HG03039 (cell line): ENCODE data around the gene AZIN2.
A peak's percentile ranks its signal among the peaks of the same experiment; 100 is the strongest.
"Not testable (repeated sequence)": the region's sequence is repeated elsewhere in the genome, so short reads cannot be mapped to it uniquely, and the experiment has no call there.

Experiments used
- ATAC-seq: cut with Tn5 transposase; IDR thresholded peaks from one replicate; pipeline ENCODE4 v1.9.1; 2021; ENCODE audit warnings: mild to moderate bottlenecking, moderate library complexity; ENCODE audit not compliant: unreplicated experiment

The AZIN2 gene

DNA sequence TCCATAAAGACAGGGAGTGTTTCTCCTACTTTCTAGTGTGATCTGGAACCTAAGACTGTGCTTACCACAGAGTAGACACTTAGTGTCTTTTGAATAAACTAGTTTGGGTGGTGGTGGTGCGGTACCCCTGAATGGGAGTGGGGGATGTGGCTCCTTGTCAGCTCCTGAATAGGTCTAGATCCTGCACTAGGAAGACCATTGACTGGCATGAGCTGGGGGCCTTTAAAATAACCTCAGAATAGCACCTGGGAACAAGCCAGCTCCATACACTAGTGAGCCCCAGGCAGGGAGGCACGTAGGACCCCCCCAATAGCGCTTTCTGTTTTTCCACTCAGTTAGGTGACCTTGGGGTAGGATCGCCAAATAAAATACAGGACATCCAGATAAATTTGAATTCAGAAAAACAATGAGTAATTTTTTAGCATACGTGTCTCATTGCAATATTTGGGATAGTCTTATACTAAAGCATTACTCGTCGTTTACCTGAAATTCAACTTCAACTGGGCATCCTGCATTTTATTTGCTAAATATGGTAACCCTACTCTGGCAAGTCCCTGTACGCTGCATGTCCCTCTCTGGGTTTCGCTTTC is 45.6 kb downstream of the AZIN2 start:
- no peak for ATAC-seq

DNA sequence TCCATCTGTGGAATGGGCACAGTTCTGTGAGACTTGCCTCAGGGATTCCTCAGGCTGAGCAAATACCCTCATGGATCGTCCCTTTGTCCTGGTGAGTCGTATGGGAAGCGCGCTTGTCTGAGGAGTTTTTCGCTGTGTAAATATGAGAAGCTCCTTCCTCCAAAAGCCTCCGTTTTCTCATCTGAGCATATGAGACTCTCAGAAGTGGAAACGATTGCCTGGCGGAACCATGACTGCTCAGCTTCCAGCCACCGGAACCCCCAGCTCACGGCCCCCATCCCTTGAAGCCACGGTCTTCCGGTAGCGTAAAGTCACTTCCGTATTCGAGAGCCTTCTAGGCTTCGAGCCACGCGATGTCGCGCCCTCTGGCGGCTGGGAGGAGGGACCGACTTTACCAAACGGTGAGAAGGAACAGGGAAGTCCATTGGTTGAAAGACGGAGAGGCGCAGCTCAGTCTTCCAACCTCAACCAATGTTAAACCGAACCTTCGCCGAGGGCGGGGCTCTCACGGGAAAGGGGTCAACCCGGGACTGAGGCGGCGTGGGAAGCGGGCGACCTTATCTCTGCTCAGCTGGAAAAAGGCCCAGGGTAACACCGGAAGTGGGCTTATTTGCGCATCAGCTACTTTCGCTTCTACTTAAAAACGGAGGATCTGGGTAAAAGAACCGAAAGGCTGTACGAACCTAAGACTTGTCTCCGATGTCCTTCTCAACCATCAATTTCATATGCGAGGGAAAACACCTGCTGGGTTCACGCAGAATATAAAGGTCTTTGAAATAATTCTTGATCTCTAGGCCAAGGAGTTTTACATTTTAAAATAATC is 46.3 kb downstream of the AZIN2 start:
- ATAC-seq: peak; percentile 90

DNA sequence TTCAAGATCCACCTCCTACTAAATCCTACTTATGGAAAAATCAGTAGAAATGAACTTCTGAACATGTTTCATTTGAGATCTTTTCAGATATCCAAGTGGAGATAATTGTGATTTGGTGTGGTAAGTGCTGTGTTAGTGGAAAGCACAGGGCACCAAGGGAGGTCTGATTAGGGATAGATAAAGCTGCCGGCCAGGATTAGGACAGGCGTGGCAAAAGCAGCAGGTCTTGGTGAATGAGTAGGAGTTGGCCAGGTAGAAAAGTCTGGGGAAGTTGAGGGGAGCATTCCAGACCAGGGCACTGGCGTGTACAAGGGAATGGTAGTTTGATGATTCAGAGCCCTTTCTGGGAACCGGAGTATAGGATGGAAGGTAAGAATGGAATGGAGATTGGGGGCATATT is 47.8 kb downstream of the AZIN2 start:
- no peak for ATAC-seq

DNA sequence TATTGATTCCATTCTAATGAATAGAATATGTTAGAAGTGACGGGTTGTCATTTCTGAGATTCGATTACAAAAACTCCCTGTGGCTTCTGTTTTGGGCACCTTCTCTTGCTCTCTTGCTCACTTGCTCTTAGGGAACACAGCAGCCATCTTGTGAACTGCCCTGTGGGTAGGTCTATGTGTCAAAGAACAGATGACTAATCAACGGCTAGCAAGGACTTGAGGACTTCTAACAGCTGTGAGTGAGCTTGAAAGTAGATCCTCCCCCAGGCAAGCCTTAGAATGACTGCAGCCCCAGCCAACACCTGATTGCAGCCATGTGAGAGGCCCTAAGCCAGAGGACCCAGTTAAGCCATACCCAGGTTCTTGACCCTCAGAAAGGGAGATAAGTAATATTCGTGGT is 49.3 kb downstream of the AZIN2 start:
- no peak for ATAC-seq

DNA sequence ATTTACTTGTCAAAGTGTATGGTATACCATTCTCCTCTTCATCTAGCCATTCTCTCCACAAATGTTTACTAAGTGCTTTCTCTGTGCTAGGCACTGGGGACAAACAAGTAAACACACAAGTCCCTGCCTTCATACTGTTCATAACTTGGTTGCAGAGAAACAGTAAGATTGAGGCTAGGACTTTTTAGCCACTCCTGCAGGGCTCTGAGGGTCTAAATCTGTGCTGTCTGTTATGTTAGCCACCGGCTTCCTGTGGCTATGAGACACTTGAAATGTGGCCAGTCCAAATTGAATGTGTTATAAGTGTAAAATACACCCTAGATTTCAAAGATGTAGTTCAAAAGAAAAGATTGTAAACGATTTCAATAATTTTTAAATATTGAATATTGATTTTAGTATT is 50.2 kb downstream of the AZIN2 start:
- ATAC-seq: no peak

DNA sequence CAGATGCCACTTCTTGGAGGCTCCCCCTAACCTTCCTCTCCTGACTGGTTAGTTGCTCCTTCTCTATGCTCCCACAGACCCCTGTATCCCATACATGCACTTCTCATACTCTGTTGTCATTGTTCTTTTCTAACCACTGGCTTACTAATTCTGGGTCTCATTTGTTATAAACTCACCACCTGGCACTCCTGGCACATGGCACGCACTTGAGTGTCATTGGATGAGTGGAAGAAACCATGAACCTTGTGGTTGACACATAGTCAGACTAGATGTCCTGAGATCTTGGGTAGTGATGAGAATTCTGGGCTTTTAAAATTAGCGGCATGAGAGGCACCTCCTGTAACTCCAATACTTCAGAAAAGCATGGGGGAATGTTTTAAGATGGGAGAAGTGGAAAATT is 51.6 kb downstream of the AZIN2 start:
- no peak for ATAC-seq

DNA sequence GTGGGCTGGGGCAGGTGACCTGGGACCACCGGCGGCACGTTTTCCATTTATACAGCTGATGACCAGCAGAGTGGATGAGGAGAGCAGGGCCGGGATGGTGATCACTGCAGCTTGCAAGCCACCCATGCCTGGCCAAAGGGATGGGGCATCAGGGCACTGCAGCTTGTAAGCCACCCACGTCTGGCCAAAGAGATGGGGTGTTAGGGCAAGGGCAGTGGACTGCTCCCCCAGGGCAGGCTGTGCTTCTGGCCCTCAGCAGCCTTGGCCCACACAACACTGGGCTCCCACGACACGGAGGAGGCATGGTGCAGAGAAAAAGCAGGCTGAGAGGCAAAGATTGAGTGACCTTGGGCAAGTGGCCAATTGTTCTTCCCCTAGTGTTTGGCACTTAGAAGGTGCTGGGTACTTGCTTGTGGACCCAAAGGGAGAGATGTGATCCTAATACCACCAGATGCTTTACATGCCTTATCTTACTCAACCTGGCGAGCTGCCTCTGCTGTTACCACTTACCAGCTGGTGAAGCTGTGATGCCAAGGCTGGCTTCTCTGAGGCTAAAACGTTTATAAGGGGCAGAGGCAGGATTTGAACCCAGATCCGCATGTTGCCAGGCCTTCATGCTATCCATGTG is 52.6 kb downstream of the AZIN2 start:
- ATAC-seq: no peak

DNA sequence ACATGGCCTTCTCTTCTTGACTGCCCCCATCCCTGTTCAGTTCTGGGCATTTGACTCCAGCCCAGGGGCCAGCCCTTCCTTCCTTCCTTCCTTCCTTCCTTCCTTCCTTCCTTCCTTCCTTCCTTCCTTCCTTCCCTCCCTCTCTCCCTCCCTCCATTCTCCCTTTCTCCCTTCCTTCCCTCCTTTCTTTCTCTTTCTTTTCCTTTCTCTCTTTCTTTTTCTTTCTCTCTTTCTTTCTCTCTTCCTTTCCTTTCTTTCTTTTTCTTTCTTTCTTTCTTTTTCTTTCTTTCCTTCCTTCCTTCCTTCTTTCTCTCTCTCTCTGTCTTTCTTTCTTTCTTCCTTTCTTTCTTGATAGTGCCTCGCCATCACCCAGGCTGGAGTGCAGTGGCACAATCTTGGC is 55.1 kb downstream of the AZIN2 start:
- not testable (repeated sequence) for ATAC-seq

DNA sequence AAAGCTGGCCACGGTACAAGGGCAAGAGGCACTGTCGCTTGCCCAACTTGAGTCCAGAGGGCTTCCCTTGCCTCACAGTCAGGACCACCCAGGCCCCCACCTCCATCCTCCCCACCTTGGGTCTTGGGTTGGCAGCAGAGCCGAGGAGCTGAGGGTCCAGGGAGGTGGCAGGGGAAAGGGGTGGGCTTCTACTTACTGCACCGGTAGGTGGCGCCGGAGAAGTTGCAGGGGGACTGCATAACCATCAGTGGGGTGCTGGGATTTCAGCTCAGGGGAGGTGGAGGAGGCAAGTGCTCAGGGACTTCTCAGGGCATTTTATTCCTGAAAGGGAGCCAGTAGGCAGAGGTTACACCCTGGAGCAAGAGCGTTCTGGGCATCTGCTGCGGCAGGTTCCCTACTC is 56.8 kb downstream of the AZIN2 start:
- no peak for ATAC-seq

DNA sequence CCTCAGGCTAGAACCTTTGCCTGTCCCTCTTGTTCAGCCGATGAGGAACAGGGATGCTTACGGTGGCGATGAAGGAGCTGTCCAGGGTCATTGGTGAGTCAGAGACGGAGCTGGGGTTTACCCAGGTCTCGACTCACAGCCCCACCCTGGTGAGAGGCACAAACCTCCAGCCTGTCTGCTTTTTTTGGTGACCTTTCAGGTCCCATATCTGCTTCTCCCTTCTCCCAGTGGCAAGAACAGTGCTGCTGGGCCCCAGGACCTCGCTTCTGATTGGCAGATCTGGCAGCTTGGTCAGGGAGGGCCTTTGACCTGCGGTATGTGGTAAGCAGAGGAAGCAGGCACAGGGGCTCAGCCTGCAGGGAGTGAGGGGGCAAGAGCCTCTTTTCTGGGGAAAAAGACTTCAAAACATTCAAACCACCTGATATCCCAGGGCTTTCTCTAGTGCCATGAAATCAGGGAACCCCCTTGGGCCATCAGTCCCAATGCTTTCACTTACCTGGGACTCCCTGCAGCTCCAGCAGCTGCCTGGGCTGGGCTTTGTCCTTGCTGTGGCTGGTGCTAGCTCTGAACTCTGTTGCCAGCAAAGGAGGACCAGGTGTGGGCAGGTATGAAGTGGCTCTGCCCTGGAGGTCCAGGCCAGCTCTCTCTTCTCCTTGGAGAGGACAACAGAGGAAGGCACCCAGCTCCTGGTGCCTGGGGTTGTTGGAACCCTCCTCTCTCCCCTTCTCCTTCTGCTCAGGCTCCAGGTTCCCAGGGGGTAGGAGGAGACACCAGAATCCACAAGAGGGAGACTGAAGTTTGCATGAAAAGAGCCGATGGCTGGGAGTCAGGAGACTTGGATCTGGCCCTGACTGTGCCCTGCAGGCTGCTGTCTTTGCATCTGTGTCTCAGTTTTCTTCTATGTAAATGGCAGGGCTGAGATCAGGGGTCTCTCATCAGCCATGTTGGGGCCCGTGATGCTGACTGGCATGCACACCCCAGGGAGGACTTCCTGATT is 59.5 kb downstream of the AZIN2 start:
- ATAC-seq: no peak

DNA sequence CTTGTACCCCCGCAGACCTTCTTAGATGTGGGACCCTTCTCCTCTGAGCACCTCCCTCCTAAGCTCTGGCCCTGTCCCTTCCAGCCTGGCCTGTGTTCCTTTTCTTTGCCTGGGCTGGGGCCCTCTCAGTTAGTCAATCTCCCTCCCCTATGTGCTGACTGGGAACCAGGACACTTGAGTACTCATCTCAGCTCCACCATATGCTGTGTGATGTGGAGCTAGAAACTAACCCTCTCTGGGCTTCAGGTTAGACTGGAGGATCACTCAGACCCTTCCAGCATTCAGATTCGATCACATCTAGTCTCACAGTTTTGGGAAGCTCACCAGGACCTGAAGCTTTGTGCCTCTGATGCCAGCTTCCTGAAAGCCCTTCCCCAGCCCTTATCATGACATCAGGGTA is 60.3 kb downstream of the AZIN2 start:
- no peak for ATAC-seq

DNA sequence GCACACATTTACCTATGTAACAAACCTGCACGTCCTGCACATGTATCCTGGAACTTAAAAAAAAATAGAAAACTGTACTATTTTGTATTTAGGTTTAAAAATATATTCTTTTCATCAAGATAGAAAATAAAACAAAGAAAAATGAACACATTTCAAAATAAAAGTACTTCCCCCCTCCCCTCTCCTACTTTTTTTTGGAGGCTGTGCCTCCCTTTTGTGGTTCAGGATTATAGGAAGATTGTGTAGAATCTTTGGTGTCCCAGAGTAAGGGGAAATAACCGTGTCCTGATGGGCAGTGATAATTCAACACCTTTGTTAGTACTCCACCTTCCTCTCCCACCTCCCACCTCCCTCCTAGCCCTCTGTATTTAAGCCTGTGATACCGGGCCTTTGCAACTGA is 60.8 kb downstream of the AZIN2 start:
- ATAC-seq: no peak

DNA sequence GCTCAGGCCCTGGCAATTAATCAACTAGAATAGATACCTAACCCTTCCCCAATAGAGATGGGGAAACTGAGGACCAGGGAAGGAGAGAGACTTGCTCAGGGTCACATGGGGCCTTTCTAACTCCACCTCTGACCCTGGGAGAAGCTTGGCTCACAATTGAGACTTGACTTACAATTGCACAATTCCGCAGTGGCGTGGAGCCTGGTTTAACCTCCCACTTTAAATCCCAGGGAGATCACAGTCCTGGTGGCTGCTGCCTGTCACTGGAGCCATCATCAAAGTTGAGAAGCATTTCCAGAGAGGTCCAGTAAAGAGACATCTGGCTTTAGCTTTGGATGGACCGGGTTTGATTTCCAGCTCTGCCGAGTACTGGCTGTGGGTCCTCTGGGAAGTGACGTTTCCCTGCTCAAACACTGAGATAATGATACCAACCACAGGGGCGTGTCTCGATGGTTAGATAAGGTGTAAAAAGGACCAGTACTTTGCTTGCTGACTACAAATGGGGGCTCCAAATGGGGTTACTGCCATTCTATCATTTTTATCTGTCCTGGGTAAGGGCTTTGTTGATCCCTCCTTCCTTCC is 61.6 kb downstream of the AZIN2 start:
- no peak for ATAC-seq

DNA sequence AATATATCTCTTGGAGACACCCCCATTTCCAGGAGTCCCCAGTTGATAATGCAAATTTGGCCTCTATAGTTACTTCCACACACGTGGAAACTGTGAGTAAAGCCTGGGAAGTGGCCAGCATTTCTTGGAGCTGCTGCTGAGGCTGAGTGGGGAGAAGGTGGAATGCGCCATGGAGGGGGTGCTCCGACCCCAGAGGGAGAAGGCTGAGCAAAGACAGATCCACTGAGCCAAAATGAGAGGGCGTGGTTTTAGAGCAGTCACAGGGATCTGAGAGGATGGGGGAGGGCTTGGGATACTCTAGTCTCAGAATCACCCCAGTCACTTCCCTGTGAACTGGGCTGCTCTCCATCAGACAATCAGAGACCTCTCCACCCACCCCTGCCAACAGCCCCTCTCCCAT is 62.2 kb downstream of the AZIN2 start:
- ATAC-seq: no peak

DNA sequence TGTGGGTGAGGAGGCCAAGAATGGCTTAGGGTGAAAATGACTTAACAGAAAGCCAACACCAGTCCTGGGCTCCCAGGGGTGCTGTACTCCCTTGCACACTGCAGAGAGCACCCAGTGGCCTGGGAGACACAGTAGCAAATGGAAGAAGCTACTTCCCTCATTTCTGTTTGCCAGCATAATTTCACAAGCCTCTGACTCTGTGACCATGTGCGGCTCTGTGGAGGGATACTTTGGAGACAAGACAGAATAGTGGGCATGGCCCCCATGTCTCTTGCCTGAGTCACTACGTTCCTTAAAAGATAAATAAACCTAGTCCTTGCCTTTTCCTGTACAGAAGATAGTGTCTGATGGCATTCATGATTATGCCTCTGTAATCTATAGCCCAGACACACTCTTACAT is 62.7 kb downstream of the AZIN2 start:
- ATAC-seq: no peak

DNA sequence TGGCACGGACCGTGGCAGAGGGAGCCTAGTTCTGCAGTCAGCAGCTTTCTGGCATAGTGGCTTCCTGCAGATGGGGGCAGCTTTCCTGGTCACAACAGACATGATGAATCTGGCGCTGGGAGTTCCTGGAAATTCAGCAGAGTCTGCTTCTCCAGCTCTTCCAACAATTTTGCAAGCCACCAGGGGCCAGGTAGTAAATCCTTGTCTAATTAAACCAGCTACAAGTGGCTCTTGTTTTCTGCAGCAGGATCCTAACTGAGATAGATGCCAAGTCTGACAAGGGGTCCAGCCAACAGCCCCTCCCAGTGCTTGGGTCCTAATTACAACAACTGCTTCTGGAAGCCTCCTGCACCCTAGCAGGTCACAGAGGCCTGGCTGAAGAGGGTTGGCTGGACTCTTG is 65.0 kb downstream of the AZIN2 start:
- ATAC-seq: no peak

DNA sequence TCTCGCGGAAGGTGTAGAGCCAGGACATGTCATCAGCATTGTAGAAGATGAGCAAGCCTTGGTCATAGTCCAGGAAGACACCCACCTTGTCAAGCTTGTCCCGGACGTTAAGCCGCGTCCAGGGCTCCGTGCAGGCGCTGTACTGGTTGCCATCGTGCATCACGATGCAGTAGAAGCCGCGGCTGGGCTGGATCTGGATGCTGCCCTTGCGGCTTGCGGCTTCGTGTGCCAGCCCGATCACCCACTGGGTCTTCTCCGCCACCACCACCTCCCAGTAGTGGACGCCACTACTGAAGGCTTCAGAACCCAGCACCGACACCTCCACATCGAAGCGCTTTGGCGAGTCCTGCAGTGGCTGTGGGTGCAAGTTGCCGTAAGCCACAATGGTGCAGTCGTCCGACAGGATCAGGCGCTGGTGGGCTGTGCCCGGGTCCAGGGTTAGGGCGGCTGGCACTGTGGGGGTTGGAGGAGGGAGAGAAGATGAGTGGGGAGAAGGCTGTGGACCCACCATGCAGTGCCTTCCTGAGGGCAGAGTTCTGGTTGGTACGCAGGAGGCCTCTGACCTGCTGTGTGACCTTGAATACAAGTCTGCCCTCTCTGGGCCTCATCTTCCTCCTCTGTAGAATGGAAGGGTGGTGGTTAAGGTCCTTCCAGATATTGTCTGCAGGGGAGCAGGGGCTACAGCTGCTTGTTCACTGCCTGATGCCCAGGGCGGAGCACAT is 66.5 kb downstream of the AZIN2 start:
- no peak for ATAC-seq

DNA sequence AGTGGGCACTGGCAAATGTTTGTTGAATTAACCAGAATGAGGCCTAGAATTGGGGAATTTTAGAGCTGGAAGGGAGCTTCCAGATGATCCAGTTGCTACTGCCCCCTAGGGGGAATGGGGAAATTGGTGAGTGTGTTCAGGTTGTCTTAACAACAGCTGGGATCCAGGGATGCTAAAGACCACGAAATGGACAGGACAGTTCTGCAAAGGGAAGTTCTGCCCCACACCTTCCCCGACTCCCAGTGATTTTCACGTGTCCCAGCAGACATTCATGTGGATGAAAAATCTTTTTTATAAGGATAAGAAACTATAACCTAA is 67.0 kb downstream of the AZIN2 start:
- no peak for ATAC-seq

DNA sequence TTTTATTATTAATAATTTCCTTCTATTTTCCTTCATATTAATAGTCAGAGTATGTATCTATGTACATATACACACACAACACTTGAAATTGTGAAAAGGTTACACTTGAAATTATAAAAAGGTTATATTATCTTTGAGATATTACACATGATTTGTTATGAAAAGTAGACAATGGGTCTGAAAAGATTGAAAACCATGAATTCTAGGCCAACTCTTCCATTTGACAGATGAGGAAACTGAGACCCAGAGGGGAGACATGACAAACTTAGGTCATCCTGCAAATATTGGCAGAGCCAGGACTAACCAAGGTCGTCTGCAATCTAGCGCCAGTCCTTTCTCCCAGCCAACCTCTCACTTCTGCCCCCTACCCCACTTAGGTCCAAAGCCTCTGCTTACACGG is 67.7 kb downstream of the AZIN2 start:
- ATAC-seq: no peak

DNA sequence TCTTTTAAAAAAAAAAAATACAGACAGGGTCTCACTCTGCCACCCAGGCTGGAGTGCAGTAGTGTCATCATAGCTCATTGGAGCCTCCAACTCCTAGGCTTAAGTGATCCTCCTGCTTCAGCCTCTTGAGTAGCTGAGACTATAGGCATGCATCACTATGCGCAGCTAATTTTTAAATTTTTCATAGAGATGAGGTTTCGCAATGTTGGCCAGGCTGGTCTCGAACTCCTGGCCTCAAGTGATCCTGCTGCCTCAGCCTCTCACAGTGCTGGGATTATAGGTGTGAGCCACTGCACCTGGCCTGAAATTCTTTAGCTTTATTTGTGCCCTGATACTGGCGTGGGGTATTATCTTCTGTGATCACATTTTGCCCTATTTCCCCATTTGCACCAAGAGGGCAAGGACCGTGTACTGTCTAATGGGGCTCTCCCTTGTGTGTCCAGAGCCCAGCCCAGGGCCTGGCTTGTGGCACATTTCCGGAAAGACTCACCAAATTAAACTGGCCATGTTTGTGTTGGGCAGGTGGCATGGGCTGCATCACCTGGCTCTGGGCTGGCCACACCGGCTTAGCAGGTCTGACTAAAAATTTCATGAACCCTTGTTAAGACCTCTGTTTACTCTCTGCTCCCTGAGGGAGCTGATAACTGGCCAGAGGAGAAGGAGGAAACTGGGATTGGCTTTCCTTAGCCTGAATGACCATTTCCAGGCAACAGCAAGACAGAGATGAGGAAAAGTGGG is 68.7 kb downstream of the AZIN2 start:
- no peak for ATAC-seq
